HG02981 (cell line): ENCODE data around the gene ORC3.
A peak's percentile ranks its signal among the peaks of the same experiment; 100 is the strongest.

Experiments used
- ATAC-seq: cut with Tn5 transposase; IDR thresholded peaks from one replicate; pipeline ENCODE4 v1.9.1; 2021; ENCODE audit warnings: mild to moderate bottlenecking, moderate library complexity; ENCODE audit not compliant: unreplicated experiment

The ORC3 gene

DNA sequence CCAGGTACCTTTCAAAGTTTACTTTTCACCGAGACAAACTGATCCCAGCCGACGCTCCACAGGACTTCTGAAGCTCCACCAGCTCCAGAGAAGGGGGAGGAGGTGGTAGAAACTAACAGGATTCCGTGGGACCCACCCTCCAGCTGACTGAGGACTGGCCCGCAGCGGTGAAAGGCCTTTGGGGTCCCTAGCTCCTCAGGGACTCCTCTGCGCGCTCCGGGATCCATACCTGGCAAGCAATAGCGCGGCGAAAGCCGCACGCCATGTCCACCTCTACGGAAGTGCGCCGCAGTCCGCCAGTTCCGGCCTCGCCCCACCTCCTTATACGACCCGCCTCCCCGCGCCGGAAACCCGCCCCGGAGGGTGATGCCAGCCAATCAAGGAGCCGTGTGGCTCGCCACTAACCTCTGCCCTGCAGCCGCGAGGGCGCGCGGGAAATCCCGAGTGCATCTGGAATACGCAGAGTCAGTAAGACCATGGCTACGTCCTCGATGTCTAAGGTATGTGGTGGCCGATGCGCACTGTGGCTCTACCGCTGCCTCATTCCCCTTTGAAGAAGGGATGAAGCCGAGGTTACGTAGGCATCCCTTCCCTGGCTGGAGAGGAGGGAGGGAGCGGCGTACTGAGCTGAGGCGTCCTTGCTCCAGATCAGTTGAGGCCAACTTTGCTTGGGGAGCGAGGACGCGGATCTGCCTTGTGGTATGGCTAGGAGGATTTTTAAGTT lies at the start of gene ORC3, which contains the start of gene RARS2:
TSS of gene ORC3 (plus strand) at position 443 of the 724 bp plus-strand sequence. CDS start at position 477, 34 bp downstream.
TSS of gene RARS2 (minus strand) at position 295 of the 724 bp plus-strand sequence. CDS start at position 265, 30 bp downstream.
- peak; percentile 100 for ATAC-seq

DNA sequence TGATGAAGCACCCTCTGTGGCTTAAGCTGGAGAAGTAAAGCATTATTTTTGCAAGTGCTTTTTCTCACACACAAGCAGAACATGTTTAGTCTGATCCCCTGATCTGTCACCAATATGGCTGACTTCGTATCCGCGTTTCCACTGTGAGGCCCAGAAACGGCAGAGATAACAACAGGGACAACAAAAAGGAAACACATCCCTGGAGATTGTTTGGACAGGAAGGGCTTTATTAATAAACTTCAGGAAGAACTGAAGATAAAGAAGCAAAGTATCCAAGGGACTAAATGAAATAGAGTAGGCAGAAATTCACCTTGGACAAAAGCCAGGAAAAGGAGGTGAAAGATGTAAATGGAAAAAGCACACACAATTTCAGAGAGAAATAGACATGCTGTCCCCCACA lies 49.4 kb upstream of the ORC3 start:
- no peak for ATAC-seq

DNA sequence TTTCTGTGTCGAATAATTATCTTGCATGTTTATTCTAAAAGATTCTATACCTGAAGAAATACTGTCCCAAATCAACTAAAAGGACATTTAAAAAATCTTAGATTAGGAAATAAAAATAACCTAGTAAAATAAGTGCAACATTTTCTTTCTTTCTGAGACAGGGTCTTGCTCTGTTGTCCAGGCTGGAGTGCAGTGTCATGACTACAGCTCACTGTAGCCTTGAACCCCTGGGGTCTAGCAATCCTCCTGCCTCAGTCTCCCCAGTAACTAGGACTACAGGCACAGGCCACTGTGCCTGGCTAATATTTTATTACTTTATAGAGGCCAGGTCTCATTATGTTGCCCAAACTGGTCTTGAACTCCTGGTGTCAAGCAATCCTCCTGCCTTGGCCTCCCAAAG lies 48.9 kb upstream of the ORC3 start:
- no peak for ATAC-seq

DNA sequence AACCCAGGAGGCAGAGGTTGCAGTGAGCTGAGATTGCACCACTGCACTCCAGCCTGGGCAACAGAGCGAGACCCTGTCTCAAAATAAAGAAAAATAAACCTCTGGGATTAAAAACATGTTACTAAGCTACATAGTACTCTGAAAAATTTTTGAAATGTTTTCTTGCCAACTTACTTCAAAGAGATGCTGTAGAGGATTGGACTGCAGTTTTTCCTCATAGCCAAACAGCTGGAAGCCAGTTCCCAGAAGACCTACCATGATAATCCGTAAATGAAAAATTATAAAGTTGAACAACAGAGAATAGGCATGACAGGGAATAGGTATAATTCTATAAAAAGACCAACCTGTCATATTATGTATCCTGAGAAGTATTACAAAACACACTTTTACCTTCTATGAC lies 48.2 kb upstream of the ORC3 start:
- ATAC-seq, result no peak

DNA sequence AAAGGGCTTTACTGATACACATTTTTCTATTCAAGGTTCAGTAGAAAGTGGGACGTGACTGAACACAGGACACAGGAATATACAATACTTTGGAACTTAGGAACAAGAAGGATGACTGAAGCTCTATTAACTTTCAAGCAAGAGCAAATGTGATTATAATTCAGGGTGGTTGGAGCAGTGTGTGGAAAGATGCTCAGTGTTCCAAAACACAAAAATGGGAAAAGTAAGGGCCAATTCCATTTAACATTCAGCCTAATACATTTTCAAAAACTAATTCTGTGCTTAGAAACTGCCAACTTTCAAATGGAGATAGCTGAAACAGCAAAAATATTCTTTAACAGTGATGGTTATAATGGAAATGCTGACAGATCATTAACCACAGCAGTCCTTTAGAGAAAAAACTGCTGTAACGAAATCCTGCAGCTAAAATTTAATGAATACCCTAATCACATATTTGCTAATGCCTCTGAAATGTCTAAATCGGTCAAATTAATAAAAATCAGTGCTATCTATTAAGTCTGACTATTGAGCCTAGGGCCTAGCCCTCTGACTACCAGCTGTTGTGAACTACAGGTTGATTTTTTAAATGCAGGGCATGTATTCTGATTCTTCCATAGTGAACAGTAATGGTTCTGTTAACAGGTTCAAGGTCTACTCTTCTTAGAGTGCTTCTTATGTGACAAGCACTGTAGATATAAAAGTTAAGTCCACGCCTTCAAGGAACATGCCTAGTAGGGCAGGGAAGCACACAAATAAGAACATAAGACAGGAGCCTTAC lies 46.0 kb upstream of the ORC3 start:
- ATAC-seq, result no peak

DNA sequence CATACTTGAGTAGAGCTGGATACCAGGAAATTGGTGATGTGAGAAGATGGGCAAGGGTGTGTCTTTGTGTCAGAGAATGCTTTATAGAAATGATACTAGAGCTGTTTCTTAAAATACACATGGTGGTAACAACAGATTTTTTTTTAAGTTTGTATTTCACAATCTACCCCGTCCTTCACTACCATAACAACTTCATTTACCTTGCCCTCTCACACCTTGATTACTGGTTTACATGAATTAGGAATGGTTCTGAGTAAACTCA lies 45.5 kb upstream of the ORC3 start:
- no peak for ATAC-seq

DNA sequence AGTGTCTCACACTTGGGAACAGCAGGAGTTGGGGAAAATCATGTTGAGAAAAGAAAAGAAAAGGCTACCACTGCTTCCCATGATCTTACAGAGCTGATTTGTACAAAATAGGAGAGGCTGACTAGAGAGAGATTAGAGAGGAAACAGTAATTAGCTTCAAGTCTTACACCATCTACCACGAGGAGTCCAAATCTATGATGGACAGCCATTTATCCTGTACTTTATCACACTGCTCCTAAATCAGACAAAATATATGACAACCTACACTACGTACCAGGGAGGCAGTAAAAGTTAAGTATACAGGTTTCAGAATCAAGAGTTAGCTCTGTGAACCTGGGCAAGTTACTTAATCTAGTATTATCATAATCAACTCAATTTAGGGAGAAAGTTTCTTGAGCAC lies 38.1 kb upstream of the ORC3 start:
- no peak for ATAC-seq

DNA sequence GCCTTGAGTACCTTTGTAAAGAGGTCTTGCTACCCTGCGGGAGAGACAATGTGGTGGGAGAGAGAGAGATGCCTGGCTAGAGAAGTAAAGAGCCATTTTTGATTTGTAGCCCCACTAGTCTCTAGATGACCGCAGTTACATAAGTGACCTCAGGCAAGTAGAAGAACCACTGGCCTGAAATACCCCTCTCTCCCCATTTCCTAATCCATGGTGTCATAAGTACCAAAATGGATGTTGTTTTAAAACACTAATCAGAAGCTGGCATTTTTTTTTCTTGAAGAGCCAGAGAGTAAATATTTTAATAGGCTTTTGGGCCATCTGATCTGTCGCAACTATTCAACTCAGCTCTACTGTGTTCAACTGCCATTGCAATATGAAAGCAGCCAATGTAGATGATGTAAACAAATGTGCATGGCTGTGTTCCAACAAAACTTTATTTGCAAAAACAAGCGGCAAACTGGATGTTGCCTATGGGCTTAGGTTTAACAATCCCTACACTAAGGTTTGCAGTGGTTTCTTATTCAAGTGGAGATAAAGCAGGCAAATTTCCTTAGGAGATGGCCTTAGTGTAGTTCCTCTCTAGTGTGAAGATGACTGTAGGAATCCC lies 36.7 kb upstream of the ORC3 start:
- ATAC-seq, result no peak

DNA sequence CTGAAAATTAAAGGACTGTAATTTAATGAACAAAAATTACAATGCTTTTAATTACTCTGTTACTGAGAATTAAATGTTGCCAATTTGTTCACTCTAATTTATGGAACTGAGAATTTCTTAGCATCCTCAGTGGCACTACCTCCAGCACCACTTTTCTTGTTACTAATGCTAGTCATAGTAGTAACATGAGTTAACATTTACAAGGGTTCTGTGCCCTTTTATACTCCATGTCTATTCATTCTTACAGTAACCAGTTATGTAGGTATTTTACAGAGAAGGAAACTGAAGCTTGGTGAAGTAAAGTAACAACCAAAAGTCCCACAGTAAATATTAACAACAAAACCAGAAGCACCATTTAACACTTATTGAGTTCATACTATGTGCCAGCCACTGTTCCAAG lies 34.4 kb upstream of the ORC3 start:
- ATAC-seq, result no peak

DNA sequence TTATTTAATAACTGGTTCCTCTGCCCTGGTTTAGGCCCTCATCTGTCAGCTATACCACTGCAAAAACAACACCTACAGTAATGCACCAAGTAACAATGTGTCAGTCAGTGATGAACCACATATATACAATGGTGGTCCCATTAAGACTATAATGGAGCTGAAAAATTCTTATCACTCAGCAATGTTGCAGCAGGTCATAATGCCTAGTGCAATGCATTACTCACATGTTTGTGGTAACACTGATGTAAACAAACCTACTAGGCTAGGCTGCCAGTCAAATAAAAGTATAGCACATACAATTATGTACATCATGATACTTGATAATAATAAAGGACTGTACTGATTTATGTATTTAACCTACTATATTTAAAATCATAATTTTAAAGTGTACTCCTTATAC lies 31.5 kb upstream of the ORC3 start:
- ATAC-seq, result no peak

DNA sequence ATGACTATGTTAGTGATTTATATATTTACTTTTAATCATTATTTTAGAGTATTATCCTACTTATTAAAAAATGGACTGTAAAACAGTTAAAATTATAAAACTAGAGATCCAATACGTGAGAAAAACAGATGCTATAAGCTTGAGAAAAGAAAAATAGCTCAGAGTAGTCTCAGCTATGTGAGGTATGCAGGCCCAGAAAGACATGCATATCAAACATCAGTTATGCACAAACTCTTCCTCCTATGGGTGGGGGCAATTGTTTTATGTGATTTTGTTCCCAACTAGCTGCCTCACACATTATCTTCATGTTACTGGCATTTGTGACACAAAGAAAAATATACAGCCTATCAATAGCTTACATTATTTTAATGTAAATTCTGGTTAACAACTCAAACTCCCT lies 28.9 kb upstream of the ORC3 start:
- ATAC-seq, result no peak

DNA sequence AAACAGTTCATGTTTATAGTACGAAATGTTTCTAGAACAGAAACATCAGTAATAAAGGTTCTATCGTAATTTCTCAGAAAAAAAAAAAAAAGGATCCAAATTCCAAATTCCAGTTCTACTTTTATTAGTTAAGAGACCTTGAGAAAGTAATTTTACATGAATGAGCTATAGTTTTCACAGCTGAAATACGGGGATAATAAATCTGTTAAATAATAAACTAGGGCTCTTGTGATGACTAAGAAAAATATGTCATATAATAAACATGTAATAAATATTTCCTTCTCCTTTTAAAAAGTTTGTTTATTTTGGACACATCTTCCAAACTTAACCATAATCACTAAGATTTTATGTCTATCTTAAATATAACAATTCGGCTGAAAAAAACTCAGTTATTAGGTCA lies 17.9 kb upstream of the ORC3 start:
- ATAC-seq, result no peak

DNA sequence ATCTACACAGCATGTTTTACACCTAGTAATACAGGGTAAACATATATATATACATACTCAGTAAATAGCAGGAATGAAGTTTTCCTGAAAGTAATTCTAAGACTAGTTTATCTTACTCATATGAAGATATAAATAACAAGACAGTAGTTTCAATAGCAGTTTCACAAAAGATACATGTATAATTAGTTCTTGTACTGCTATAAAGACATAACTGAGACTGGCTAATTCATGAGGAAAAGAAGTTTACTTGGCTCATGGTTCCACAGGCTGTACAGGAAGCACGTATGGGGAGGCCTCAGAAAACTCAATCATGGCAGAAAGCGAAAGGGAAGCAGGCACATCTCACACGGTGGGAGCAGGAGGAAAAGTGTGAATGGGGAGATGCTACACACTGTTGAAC lies 17.1 kb upstream of the ORC3 start:
- peak; percentile 47 for ATAC-seq

DNA sequence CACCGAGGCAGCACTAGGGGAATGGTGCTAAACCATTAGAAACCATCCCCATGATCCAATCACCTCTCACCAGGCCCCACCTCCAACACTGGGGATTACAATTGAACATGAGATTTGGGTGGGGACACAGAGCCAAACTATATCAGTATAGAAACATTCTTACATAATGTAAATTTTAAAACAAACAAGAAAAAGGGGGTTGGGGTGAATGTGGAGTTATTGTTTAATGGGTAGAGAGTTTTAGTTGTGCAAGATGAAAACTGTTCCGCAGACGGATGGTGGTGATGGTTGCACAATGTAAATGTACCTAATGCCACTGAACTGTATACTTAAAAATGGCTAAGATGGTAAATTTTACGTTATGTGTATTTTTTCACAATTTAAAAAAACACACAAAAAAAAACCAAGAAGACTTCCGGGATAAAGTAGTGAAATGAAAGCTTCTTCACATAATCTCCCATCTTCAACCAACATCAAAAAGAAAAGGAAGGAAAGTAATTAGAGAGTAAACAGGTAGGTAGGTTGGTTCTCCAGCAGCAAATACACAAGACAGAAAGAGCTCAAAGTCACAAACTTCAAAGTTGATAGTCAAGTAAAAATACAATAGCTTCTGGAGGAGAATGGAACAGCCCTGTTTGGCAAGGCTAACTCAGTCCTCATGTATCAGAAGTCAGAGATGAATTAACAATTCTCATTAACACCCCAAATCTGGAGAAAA lies 16.5 kb upstream of the ORC3 start:
- ATAC-seq, result no peak

DNA sequence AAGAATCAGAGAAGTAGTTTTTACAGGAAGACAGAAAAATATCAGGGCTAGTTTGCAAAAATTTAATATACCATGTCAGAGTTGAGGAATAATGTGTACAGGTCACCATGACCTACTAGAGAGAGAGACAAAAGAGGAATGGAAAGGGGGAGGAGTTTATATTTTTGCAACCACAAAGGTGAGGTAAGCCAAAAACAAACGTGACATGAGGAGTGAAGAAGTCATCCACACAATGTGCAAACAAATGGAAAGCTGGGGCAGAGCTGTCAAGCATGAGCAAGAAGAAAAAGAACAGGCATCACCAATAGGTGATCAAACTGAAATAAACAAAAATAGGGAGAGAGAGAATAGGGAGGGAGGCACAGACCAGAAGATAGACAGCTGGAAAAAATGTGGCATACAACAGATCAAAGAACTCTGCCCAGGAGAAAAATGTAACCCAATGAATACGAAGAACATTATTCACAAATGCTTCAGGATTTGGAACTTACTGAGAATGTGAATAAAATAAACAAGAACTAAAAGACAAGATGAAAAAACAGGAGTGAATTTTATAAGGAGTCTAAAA lies 15.6 kb upstream of the ORC3 start:
- ATAC-seq, result no peak

DNA sequence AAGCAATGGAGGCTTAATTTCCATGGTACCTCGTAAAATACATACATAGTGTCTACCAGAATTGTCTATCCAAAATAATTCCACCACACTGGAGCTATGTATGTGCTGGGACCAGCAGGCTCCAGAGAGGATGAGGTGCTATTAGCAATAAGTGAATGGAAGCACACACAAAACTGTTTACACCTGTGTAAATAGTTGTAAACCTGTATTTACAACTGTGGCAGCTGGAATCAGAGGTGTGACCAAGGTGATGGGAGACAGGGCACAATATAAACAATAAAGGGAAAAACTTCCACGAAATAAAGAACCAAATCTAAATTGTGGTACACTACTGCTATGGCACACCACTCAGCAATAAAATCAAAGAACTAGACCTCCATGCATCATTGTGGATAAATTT lies 14.5 kb upstream of the ORC3 start:
- no peak for ATAC-seq

DNA sequence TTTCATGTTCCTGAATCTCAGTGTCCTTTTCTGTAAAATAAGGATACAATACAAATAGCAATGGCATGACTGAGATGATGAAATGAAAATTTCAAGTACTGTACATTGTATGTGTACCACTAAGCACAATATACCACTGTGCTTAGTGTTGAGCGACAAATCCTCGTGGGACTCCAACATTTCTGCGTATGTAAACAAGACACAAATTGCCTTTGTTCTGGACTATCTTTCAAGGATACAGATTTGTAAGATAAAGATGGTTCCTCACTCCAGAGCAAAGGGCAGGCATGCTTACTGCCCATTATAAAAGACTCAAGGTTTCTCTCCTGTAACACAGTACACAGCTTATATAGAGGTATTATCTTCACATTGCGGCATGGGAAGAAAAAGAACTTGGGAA lies 6.1 kb upstream of the ORC3 start:
- no peak for ATAC-seq

DNA sequence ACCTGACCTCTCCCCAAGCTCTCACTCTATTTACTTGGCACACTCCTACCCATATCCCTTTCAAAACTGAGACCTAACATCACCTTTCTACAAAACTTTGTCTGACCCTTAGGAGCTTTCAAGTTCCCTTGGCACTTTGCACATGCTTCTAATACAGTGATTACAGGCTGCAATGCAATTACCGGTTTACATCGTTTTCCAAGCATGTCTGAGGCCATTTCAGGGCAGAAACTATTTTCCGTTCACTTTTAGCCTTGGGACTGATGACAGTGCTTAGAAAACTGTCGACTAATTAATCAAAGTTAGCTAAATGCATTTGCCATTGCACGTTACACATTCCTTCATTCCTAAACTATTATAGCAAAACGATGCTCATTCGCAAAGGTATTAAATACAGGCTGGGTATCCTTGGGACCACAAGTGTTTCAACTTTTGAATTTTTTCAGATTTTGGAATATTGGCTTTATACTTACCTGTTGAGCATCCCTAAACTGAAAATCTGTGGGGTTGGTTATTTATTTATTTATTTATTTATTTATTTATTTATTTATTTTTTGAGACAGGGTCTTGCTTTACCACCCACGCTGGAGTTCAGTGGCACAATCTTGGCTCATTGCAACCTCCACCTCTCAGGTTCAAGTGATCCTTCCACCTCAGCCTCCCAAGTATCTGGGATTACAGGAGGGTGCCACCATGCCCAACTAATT lies 3.4 kb upstream of the ORC3 start:
- no peak for ATAC-seq

DNA sequence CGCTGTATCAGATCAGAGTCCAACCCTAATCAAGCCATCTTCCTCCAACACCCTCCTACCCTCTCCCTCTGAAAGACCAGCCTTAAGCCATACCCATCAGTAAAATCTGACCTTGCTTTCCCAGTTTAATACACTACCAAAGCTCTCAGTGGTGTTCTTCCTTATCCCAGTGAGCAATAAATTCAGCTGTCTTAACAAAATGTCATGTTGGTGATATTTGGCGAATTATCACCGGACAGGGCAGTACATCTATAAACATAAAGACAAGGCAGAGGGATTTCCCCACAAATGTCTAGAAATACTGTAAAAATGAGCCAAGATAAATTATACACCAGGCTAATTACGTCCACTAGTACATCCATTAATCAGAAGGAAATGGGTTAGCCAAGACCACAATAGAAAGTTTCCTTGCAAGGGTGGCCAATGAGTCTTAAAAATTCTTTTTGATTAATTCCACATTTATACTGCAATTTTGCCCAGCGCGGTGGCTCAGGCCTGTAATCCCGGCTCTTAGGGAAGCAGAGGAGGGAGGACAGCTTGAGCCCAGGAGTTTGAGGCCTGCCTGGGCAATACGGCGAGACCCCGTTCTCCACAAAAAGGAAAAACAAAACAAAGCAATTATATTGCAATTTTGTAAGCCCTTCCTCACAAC lies 1.1 kb upstream of the ORC3 start:
- ATAC-seq, result no peak

DNA sequence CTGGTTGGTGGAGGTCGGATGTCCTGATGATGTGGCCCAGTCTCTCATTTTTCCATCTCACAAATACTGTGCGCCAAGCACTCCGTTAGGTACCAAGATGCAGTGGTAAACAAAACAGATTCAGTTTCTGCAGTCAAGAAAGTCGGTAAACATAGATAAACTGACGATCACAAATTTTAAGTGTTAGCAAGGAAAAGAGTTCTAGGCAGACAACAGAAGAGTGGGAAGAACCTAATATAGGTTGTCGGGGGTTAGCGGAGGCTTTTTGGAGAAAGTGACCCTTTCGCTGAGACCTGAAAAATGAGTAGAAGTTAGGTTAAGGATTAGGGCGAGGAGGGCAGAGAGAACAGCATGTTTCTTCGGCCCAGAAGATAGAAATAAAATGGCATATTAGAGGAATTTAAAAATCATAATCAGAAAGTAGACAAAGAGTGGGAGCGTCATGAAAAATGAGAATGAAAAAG lies 514 bp downstream of the ORC3 start:
- ATAC-seq, result no peak
